Caco-2 (cell line): Measurements from ENCODE around the gene NRDC. TPM values are rescaled to one million over a fixed set of nuclear protein-coding genes. Genes with fewer than 3 reads are reported as not detected.

Experiments
- BruUV-seq: library from RNA; stranded (reverse); fragments of 400-500 nt; replicated peaks from 2 replicates; lab custom pipeline; 2021; lab: Mats Ljungman, UMichigan
- CTCF ChIA-PET: fragments of 300-600 bp; sonication (Branson Sonifier 250); formaldehyde crosslinking; loops from one replicate; lab custom pipeline; 2022; ENCODE audit warnings: antibody characterized with exemption; lab: Charles Lee
- POLR2A ChIA-PET: fragments of 300-600 bp; sonication (Branson Sonifier 250); formaldehyde crosslinking; loops from one replicate; lab custom pipeline; 2022; ENCODE audit warnings: antibody characterized with exemption; lab: Charles Lee
- DNase-seq, 2 experiments: peaks; one replicate each; pipeline versions ENCODE4 v3.0.0 to v3.0.0-alpha.2; 2020 to 2022
- H3K27me3 ChIP-seq: replicated peaks from 2 replicates; pipeline ENCODE4 v1.6.0; 2011; ENCODE audit warnings: low read length; ENCODE audit not compliant: control insufficient read depth, insufficient read depth
- H3K36me3 ChIP-seq: 2 replicates; pipeline ENCODE4 v1.5.1; 2011; ENCODE audit warnings: low read length; ENCODE audit not compliant: control insufficient read depth, insufficient read depth
- H3K4me1 ChIP-seq: fragments of 250-450 bp; sonication (Bioruptor Pico); 2 replicates; pipeline ENCODE4 v1.5.1; 2020; ENCODE audit warnings: mild to moderate bottlenecking
- H3K4me3 ChIP-seq: 2 replicates; pipeline ENCODE4 v1.5.1; 2011; ENCODE audit warnings: low read depth, mild to moderate bottlenecking, control low read depth, low read length
- H3K9me3 ChIP-seq: fragments of 250-450 bp; sonication (Bioruptor Pico); 2 replicates; pipeline ENCODE4 v1.5.1; 2020; ENCODE audit warnings: mild to moderate bottlenecking, moderate library complexity
- H3K27ac Mint-ChIP-seq: one replicate; pipeline ENCODE4 v1.8.0; 2022; ENCODE audit warnings: mixed read lengths; ENCODE audit not compliant: unreplicated experiment
- H3K27me3 Mint-ChIP-seq: one replicate; pipeline ENCODE4 v1.8.0; 2022; ENCODE audit warnings: mixed read lengths; ENCODE audit not compliant: insufficient read depth, unreplicated experiment
- H3K36me3 Mint-ChIP-seq: one replicate; pipeline ENCODE4 v1.8.0; 2022; ENCODE audit warnings: mild to moderate bottlenecking, mixed read lengths; ENCODE audit not compliant: insufficient read depth, unreplicated experiment
- H3K4me1 Mint-ChIP-seq: one replicate; pipeline ENCODE4 v1.8.0; 2022; ENCODE audit warnings: low read depth, mixed read lengths; ENCODE audit not compliant: unreplicated experiment
- H3K4me3 Mint-ChIP-seq: one replicate; pipeline ENCODE4 v1.8.0; 2022; ENCODE audit warnings: mild to moderate bottlenecking, moderate library complexity, mixed read lengths; ENCODE audit not compliant: unreplicated experiment
- H3K9me3 Mint-ChIP-seq: one replicate; pipeline ENCODE4 v1.8.0; 2022; ENCODE audit warnings: mixed read lengths; ENCODE audit not compliant: unreplicated experiment
- CTCF ChIP-seq, 2 experiments: fragments of 200-600 bp in 1 of 2; IDR thresholded peaks; 1 replicate in 1 of 2; 2 replicates in 1 of 2; pipeline versions ENCODE4 v1.5.1 to v1.8.0; 2011 to 2022; ENCODE audit warnings: antibody characterized with exemption in 1 of 2, control low read depth in 1 of 2, inconsistent platforms in 1 of 2, low read depth in 1 of 2, low read length in 1 of 2, mild to moderate bottlenecking in 1 of 2, moderate library complexity in 1 of 2; ENCODE audit not compliant: insufficient read depth in 1 of 2, severe bottlenecking in 1 of 2, unreplicated experiment in 1 of 2
- intact Hi-C: fragments of 100-400 bp; cut with micrococcal nuclease; formaldehyde crosslinking; loops from one replicate; pipeline ENCODE4 v1.10.0; 2022; ENCODE audit not compliant: unreplicated experiment
- total RNA-seq: library from RNA; stranded (reverse); gene quantifications from 2 replicates; pipeline ENCODE4 v1.2.3, GENCODE V29; 2022

The NRDC gene
- total RNA-seq, 1 experiment from 2014 or later = 109 TPM

- ChIA-PET CTCF (no interaction called here), POLR2A (no interaction called here)
- TF ChIP-seq CTCF (IDR thresholded peaks at IDR 0.05; ENCODE audit: insufficient read depth in 1 of 2, low read depth in 1 of 2, low read length in 1 of 2, severe bottlenecking in 1 of 2, unreplicated experiment in 1 of 2) = no peak
- Mint-ChIP-seq H3K4me1 (no peaks in the 10 kb centered on the region), H3K27ac (no peak overlapping the region), H3K36me3 (peaks cover 42% of the 10 kb centered on the region), H3K9me3 (no peaks in the 10 kb centered on the region), H3K4me3 (no peak overlapping the region), H3K27me3 (no peaks in the 10 kb centered on the region)
- no peak overlapping the region for H3K4me3 ChIP-seq
- no peaks in the 10 kb centered on the region for H3K4me1 ChIP-seq
- intact Hi-C loops = no loop called here
- no TSS peak for BruUV-seq
- H3K9me3 ChIP-seq = no peaks in the 10 kb centered on the region
- H3K27me3 ChIP-seq = no peaks in the 10 kb centered on the region
- H3K36me3 ChIP-seq = no peaks in the 10 kb centered on the region
- DNase-seq = no peak
These were observed 79.2 kb downstream of the NRDC start for GRCh38 chr1:51799372-51799771.

- ChIA-PET CTCF (no interaction called here), POLR2A (no interaction called here)
- no peak for DNase-seq
- Histone ChIP-seq H3K9me3 (no peaks in the 10 kb centered on the region), H3K4me3 (no peak overlapping the region), H3K27me3 (no peaks in the 10 kb centered on the region), H3K4me1 (no peaks in the 10 kb centered on the region), H3K36me3 (no peaks in the 10 kb centered on the region)
- intact Hi-C loops = no loop called here
- H3K27ac Mint-ChIP-seq = no peak overlapping the region
- BruUV-seq = no TSS peak
- no peaks in the 10 kb centered on the region for H3K27me3 Mint-ChIP-seq
- no peaks in the 10 kb centered on the region for H3K9me3 Mint-ChIP-seq
- H3K36me3 Mint-ChIP-seq = peaks cover 64% of the 10 kb centered on the region
- H3K4me3 Mint-ChIP-seq = no peak overlapping the region
- TF ChIP-seq CTCF (IDR thresholded peaks at IDR 0.05; ENCODE audit: insufficient read depth in 1 of 2, low read depth in 1 of 2, low read length in 1 of 2, severe bottlenecking in 1 of 2, unreplicated experiment in 1 of 2) = no peak
- no peaks in the 10 kb centered on the region for H3K4me1 Mint-ChIP-seq
These were observed 83.7 kb downstream of the NRDC start for GRCh38 chr1:51794868-51795267.

- Mint-ChIP-seq H3K27me3 (no peaks in the 10 kb centered on the region), H3K36me3 (peaks cover 70% of the 10 kb centered on the region), H3K9me3 (no peaks in the 10 kb centered on the region), H3K27ac (no peak overlapping the region), H3K4me1 (no peaks in the 10 kb centered on the region), H3K4me3 (no peak overlapping the region)
- no peaks in the 10 kb centered on the region for H3K27me3 ChIP-seq
- no peaks in the 10 kb centered on the region for H3K4me1 ChIP-seq
- TF ChIP-seq CTCF (IDR thresholded peaks at IDR 0.05; ENCODE audit: insufficient read depth in 1 of 2, low read depth in 1 of 2, low read length in 1 of 2, severe bottlenecking in 1 of 2, unreplicated experiment in 1 of 2) = no peak
- H3K36me3 ChIP-seq = no peaks in the 10 kb centered on the region
- no TSS peak for BruUV-seq
- no peak for DNase-seq
- POLR2A ChIA-PET = no interaction called here
- H3K9me3 ChIP-seq = no peaks in the 10 kb centered on the region
- CTCF ChIA-PET = no interaction called here
- intact Hi-C loops = no loop called here
- H3K4me3 ChIP-seq = no peak overlapping the region
These were observed 84.3 kb downstream of the NRDC start for GRCh38 chr1:51794260-51794659.
